HG03097 (cell line): Measurements from ENCODE around the gene BEND4.
A peak's percentile ranks its signal among the peaks of the same experiment; 100 is the strongest.
"Not testable (repeated sequence)": the region's sequence is repeated elsewhere in the genome, so short reads cannot be mapped to it uniquely, and the experiment has no call there.

ENCODE experiments used
- ATAC-seq: cut with Tn5 transposase; IDR thresholded peaks from one replicate; pipeline ENCODE4 v1.9.1; 2021; ENCODE audit not compliant: unreplicated experiment, low FRiP score

Gene BEND4

GRCh38 chr4:42152507-42153504, at the start of gene BEND4:
Gene BEND4 (minus strand): TSS chr4:42152655. CDS start chr4:42152143, 512 bp downstream.
- ATAC-seq, result peak; percentile 17

GRCh38 chr4:42197341-42197740, 44.9 kb upstream of the BEND4 start:
- ATAC-seq, result no peak

GRCh38 chr4:42172921-42173320, 20.5 kb upstream of the BEND4 start:
- no peak for ATAC-seq

GRCh38 chr4:42172128-42172790, 19.8 kb upstream of the BEND4 start:
- ATAC-seq, result no peak

- peak; percentile 99 for ATAC-seq
Measured at GRCh38 chr4:42167709-42168108, 15.3 kb upstream of the BEND4 start.

- ATAC-seq, result not testable (repeated sequence)
Measured at GRCh38 chr4:42166186-42166585, 13.7 kb upstream of the BEND4 start.

- ATAC-seq, result peak; percentile 76
Measured at GRCh38 chr4:42159271-42160001, 7.0 kb upstream of the BEND4 start.

GRCh38 chr4:42151568-42152506, 618 bp downstream of the BEND4 start:
- ATAC-seq, result peak; percentile 54

GRCh38 chr4:42150653-42151567, 1.5 kb downstream of the BEND4 start:
- peak; percentile 31 for ATAC-seq

GRCh38 chr4:42149004-42149403, 3.5 kb downstream of the BEND4 start:
- ATAC-seq, result no peak

GRCh38 chr4:42148425-42148824, 4.0 kb downstream of the BEND4 start:
- ATAC-seq, result no peak

GRCh38 chr4:42144028-42144427, 8.4 kb downstream of the BEND4 start:
- ATAC-seq, result no peak

GRCh38 chr4:42142591-42142990, 9.9 kb downstream of the BEND4 start:
- no peak for ATAC-seq

GRCh38 chr4:42136371-42136770, 16.1 kb downstream of the BEND4 start:
- ATAC-seq, result no peak

- no peak for ATAC-seq
Measured at GRCh38 chr4:42133006-42133405, 19.4 kb downstream of the BEND4 start.

- ATAC-seq, result no peak
Measured at GRCh38 chr4:42132099-42132498, 20.4 kb downstream of the BEND4 start.

- no peak for ATAC-seq
Measured at GRCh38 chr4:42123071-42123644, 29.3 kb downstream of the BEND4 start.

GRCh38 chr4:42122237-42122636, 30.2 kb downstream of the BEND4 start:
- ATAC-seq, result no peak
